HEK293 (cell line): Measurements from ENCODE around the gene SH3BP1.

ENCODE experiments used
- BCL6B ChIP-seq: fragments of 450-650 bp; formaldehyde crosslinking; IDR thresholded peaks from 2 replicates; pipeline ENCODE4 v1.5.1; 2017; ENCODE audit warnings: missing biosample characterization, missing genetic modification characterization
- GLIS2 ChIP-seq: fragments of 450-650 bp; formaldehyde crosslinking; IDR thresholded peaks from 2 replicates; pipeline ENCODE4 v1.5.1; 2016; ENCODE audit warnings: missing biosample characterization, missing genetic modification characterization
- HIC1 ChIP-seq: fragments of 450-650 bp; formaldehyde crosslinking; IDR thresholded peaks from 2 replicates; pipeline ENCODE4 v1.5.1; 2016; ENCODE audit warnings: missing biosample characterization, missing genetic modification characterization
- IKZF3 ChIP-seq: fragments of 450-650 bp; IDR thresholded peaks from 2 replicates; pipeline ENCODE4 v1.5.0; 2018; ENCODE audit warnings: missing biosample characterization, mild to moderate bottlenecking, missing genetic modification characterization, moderate library complexity
- INSM2 ChIP-seq: fragments of 450-650 bp; formaldehyde crosslinking; IDR thresholded peaks from 2 replicates; pipeline ENCODE4 v1.5.1; 2016; ENCODE audit warnings: missing biosample characterization, missing genetic modification characterization
- KLF1 ChIP-seq: fragments of 450-650 bp; formaldehyde crosslinking; IDR thresholded peaks from 2 replicates; pipeline ENCODE4 v1.5.1; 2016; ENCODE audit warnings: missing biosample characterization, missing genetic modification characterization
- KLF8 ChIP-seq: fragments of 450-650 bp; formaldehyde crosslinking; IDR thresholded peaks from 2 replicates; pipeline ENCODE4 v1.5.1; 2016; ENCODE audit warnings: missing biosample characterization, missing genetic modification characterization
- PRDM6 ChIP-seq: fragments of 450-650 bp; formaldehyde crosslinking; IDR thresholded peaks from 2 replicates; pipeline ENCODE4 v1.5.1; 2017; ENCODE audit warnings: missing biosample characterization, missing genetic modification characterization
- ZBTB10 ChIP-seq: fragments of 450-650 bp; formaldehyde crosslinking; IDR thresholded peaks from 2 replicates; pipeline ENCODE4 v1.5.1; 2016; ENCODE audit warnings: missing biosample characterization, missing genetic modification characterization
- ZBTB20 ChIP-seq: fragments of 450-650 bp; formaldehyde crosslinking; IDR thresholded peaks from 2 replicates; pipeline ENCODE4 v1.5.1; 2016; ENCODE audit warnings: missing biosample characterization, missing genetic modification characterization
- ZBTB21 ChIP-seq: fragments of 450-650 bp; formaldehyde crosslinking; IDR thresholded peaks from 2 replicates; pipeline ENCODE4 v1.5.1; 2017; ENCODE audit warnings: missing biosample characterization, missing genetic modification characterization
- ZBTB48 ChIP-seq: fragments of 450-650 bp; formaldehyde crosslinking; IDR thresholded peaks from 2 replicates; pipeline ENCODE4 v1.5.1; 2016; ENCODE audit warnings: missing biosample characterization, missing genetic modification characterization
- ZFP41 ChIP-seq: fragments of 450-650 bp; formaldehyde crosslinking; IDR thresholded peaks from 2 replicates; pipeline ENCODE4 v1.5.1; 2016; ENCODE audit warnings: missing biosample characterization, missing genetic modification characterization, borderline replicate concordance
- ZNF2 ChIP-seq: fragments of 450-650 bp; formaldehyde crosslinking; IDR thresholded peaks from 2 replicates; pipeline ENCODE4 v1.5.1; 2016; ENCODE audit warnings: missing biosample characterization, missing genetic modification characterization
- ZNF23 ChIP-seq: fragments of 450-650 bp; formaldehyde crosslinking; IDR thresholded peaks from 2 replicates; pipeline ENCODE4 v1.5.1; 2016; ENCODE audit warnings: missing biosample characterization, missing genetic modification characterization, borderline replicate concordance
- ZNF24 ChIP-seq: fragments of 450-650 bp; formaldehyde crosslinking; IDR thresholded peaks from 2 replicates; pipeline ENCODE4 v1.5.1; 2016; ENCODE audit warnings: missing biosample characterization, missing genetic modification characterization
- ZNF274 ChIP-seq, 2 experiments: fragments of 200-500 bp in 1 of 2; fragments of 450-650 bp in 1 of 2; sonication (Bioruptor generic) in 1 of 2; formaldehyde crosslinking in 1 of 2; IDR thresholded peaks; 2 replicates each; pipeline versions ENCODE4 v1.5.1 to v1.6.1; 2014 to 2016; ENCODE audit warnings: borderline replicate concordance in 1 of 2, inconsistent platforms in 1 of 2, low read length in 1 of 2, missing biosample characterization in 1 of 2, missing genetic modification characterization in 1 of 2
- ZNF324 ChIP-seq: fragments of 450-650 bp; formaldehyde crosslinking; IDR thresholded peaks from 2 replicates; pipeline ENCODE4 v1.5.1; 2016; ENCODE audit warnings: missing biosample characterization, missing genetic modification characterization
- ZNF354C ChIP-seq: fragments of 450-650 bp; formaldehyde crosslinking; IDR thresholded peaks from 2 replicates; pipeline ENCODE4 v1.5.1; 2016; ENCODE audit warnings: missing biosample characterization, missing genetic modification characterization, low read depth, borderline replicate concordance
- ZNF37A ChIP-seq: fragments of 450-650 bp; IDR thresholded peaks from 2 replicates; pipeline ENCODE4 v1.5.1; 2018; ENCODE audit warnings: missing biosample characterization, missing genetic modification characterization
- ZNF501 ChIP-seq: fragments of 450-650 bp; formaldehyde crosslinking; IDR thresholded peaks from 2 replicates; pipeline ENCODE4 v1.5.1; 2016; ENCODE audit warnings: missing biosample characterization, missing genetic modification characterization
- ZNF560 ChIP-seq: fragments of 450-650 bp; formaldehyde crosslinking; IDR thresholded peaks from 2 replicates; pipeline ENCODE4 v1.5.1; 2017; ENCODE audit warnings: missing biosample characterization, missing genetic modification characterization, borderline replicate concordance
- ZNF580 ChIP-seq: fragments of 450-650 bp; formaldehyde crosslinking; IDR thresholded peaks from 2 replicates; pipeline ENCODE4 v1.5.1; 2016; ENCODE audit warnings: missing biosample characterization, missing genetic modification characterization
- ZNF596 ChIP-seq: fragments of 450-650 bp; IDR thresholded peaks from 2 replicates; pipeline ENCODE4 v1.5.0; 2018; ENCODE audit warnings: missing biosample characterization, mild to moderate bottlenecking, missing genetic modification characterization, moderate library complexity
- ZNF704 ChIP-seq: fragments of 450-650 bp; formaldehyde crosslinking; IDR thresholded peaks from 2 replicates; pipeline ENCODE4 v1.5.1; 2016; ENCODE audit warnings: missing biosample characterization, missing genetic modification characterization
- ZNF76 ChIP-seq: fragments of 450-650 bp; formaldehyde crosslinking; IDR thresholded peaks from 2 replicates; pipeline ENCODE4; 2016; ENCODE audit warnings: low read depth, missing biosample characterization, missing genetic modification characterization, borderline replicate concordance
- ZNF785 ChIP-seq: fragments of 450-650 bp; formaldehyde crosslinking; IDR thresholded peaks from 2 replicates; pipeline ENCODE4 v1.5.1; 2016; ENCODE audit warnings: missing biosample characterization, missing genetic modification characterization
- ZNF792 ChIP-seq: fragments of 450-650 bp; formaldehyde crosslinking; IDR thresholded peaks from 2 replicates; pipeline ENCODE4 v1.5.1; 2016; ENCODE audit warnings: missing biosample characterization, missing genetic modification characterization

SH3BP1 gene

GRCh38 chr22:37608477-37609239 lies 30.8 kb upstream of the SH3BP1 start, which contains the start of gene GGA1 (continued):
- TF ChIP-seq ZBTB10 (tag by site-specific recombination) (peak; percentile 46), ZBTB20 (tag by site-specific recombination) (no peak; the same call in 1 of the 2 replicates), ZNF580 (tag by site-specific recombination) (0 out of 2 replicates have a peak, but pooled peaks have one; percentile 50), ZNF76 (peak; percentile 73; the same call in 1 of the 2 replicates), ZNF23 (no peak), HIC1 (tag by site-specific recombination) (peak; percentile 89), ZNF24 (tag by site-specific recombination) (0 out of 2 replicates have a peak, but pooled peaks have one; percentile 56), ZBTB21 (tag by site-specific recombination) (peak; percentile 96), KLF1 (tag by site-specific recombination) (peak; percentile 79), ZNF2 (tag by site-specific recombination) (peak; percentile 62; the same call in 1 of the 2 replicates), ZNF354C (tag by site-specific recombination) (no peak), ZNF274 (IDR thresholded peaks at IDR 0.05; ENCODE audit: low read length) (no peak), ZNF274 (tag by site-specific recombination; IDR thresholded peaks at IDR 0.05; ENCODE audit: borderline replicate concordance) (no peak), ZNF785 (tag by site-specific recombination) (no peak), ZNF501 (peak; percentile 72; the same call in 1 of the 2 replicates), ZBTB48 (tag by site-specific recombination) (peak; percentile 87), GLIS2 (tag by site-specific recombination) (peak; percentile 92), IKZF3 (tag by site-specific recombination) (peak; percentile 93), ZNF324 (tag by site-specific recombination) (peak; percentile 81; the same call in 1 of the 2 replicates), ZNF596 (0 out of 2 replicates have a peak, but pooled peaks have one; percentile 10), ZNF560 (tag by site-specific recombination) (no peak), INSM2 (tag by site-specific recombination) (peak; percentile 84), ZFP41 (tag by site-specific recombination) (no peak), ZNF704 (tag by site-specific recombination) (no peak), ZNF792 (tag by site-specific recombination) (no peak), KLF8 (tag by site-specific recombination) (peak; percentile 98), PRDM6 (tag by site-specific recombination) (no peak), ZNF37A (no peak), BCL6B (tag by site-specific recombination) (no peak)
